Measurements from ENCODE around the gene AMBP.
A peak's percentile ranks its signal among the peaks of the same experiment; 100 is the strongest.
"Not testable (repeated sequence)": the region's sequence is repeated elsewhere in the genome, so short reads cannot be mapped to it uniquely, and the experiment has no call there.

AMBP gene

DNA sequence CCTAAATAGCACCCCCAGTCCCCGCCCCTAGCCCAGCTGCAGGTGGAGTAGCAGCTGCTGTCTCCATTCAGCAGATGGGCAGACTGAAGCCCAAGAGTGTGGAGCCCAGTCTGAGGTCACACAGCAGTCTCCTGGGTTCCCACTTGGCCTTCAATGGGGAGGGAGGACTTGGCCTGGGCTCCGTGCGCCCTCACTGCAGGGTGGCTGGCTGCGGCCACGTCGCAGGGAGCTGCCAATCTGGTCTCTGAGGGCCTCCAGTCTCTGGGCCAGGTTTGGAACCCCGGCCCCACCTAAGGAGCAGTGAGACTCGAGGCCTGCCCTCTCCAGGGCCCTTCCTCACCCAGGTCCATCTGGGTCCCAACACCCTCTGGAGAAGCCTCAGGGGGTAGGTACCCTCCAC, 13.6 kb upstream of the AMBP start:
- DNase-seq = no peak

DNA sequence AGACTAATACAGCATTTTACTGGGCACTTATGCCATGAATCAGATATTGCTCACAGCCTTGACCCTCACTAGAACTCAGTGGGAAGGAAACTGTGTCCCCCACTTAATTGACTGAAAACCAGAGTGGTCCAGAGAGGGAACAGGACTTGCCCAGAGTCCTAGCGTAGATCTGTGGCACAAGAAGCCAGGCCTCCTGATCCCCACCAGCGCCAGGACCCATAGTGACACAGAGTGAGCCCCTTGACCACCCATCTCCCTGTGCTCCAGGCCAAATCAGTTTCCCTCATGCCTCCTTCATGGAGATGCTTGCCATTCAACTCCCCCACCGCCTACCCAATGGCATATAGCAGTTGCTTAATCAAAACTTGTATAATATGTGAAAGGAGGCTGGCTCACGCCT, 12.7 kb upstream of the AMBP start:
- DNase-seq = no peak

DNA sequence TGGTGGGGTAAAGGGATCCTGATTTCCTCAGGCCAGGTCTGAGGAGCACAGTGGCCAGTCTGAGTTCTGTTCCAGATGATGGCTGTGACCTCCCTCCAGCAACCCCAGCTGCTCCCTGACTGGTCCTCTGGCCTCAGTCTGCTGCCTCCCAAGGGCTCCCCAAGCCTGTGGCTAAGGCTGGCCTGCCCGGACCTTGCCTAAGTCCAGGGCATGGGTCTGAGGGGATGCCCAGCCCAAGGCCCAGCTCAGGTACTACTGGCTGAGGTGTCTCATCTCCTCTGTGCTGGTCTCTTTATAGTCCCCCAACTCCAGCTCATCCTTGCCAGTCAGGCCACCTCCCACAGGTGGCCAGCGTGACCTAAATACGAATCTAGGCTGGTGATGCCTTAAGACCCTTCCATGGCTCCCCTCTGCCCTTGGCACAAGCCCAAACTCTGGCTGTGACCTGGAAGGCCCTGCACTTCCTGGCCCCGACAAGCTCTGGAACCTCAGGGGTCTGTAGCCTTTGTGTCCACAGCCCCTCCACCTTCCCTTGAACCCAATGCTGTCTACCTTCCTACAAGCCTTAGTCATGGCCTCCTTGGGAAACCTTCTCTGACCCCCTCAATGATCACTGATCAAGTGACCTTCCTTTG, 11.2 kb upstream of the AMBP start:
- DNase-seq = no peak

DNA sequence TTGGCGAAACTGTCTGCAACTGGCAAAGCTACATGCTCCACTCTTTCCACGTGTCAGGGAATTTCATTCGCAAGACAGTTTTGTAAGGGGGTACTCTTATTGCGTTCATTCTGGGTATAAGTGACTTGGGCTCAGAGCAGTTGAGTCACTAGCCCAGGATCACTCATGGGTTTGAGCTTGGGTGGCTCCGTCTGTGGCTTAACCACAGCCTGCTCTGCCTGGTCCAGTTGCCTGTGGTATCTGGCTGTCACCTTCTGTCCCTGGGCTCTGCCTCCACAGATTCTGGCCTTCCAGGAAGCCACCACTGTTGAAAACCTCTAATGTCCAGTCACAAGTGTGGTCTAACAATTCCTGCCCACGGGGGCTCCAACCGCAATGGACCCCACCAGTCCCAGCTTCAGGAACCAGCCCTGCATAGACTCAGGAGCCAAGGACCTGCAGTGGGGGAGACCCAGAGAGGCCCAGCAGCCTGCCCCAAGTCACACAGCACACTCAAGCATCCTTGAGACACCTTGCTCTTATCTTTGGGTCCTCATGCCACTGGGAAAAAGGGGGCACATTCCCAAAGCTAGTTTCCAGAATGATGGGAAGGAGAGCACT, 10.6 kb upstream of the AMBP start:
- DNase-seq = no peak

DNA sequence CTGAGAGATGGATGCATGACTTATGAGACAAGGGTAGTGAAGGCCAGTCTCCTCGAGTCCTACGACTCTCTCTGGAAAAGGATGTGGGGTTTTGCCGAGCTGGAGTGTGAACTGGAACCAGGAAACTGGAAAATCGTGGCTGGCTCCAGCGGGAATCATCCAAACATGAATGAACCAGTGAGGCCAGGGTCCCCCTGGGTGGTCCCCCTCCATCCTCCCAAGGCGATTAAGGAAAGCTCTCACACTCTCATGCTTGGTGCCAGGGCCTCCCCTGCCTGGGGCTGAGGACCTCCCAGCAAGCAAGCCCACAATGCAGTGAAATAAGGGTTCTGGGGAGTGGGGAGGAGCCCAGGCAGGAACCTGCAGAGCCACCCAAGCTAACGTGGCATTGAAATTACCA, 9.6 kb upstream of the AMBP start:
- no peak for DNase-seq

DNA sequence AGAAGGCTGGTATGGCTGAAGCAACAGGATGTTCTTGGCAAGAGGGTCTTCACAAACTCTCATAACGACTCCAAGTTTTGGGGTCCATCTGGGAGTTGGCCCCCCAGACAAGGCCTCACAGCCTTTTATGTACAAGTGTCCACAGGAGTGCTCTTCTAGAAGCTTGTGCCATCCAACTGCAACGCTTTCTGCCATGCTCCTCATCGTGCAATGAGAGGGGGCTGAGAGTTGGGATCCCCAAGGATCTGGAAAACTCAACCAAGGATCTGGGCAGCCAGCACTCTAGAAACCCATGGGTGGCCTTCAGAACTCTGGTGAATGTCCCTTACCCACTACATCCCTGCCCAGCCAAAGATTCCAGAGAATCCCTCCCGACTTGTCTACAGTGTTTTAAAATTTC, 8.5 kb upstream of the AMBP start:
- DNase-seq = no peak

DNA sequence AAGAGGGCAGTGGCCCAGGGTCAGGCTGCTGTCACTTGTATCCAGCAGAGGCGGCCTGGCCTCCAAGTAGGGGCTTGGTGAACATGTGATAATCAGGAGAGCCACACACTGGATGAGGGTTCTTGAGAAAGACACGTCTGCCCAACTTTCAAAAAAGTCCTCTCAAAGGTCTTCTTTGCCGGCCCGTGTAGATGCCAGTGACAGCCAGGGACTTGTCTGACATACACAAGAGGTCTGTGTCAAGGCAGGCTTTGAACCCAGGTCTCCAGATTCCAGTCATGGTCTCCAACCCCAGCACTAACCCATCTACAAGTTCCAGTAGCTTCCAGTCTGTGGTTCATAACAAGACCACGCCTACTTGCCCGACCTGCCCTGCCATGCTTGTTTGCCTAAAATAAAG, 7.9 kb upstream of the AMBP start:
- DNase-seq = no peak

DNA sequence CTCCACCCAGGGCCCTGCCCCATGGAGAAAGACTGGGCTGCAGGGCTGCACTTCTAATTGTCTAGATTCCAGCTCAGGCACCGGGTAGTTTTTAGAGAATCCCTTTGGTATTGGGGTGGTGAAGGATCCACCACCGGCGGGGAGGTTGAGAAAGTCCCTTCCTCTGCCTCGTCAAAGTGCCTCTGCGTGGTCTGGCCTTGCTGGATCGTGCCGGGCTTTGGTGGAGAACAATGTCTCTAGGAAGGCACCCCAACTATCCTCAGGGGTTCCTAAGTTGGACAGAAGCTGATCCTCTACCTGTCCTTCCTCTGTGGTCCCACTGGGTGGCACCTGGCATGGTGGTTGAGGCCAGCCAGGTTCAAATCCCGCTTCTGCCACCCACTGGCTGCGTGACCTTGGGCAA, 7.3 kb upstream of the AMBP start:
- DNase-seq = no peak

DNA sequence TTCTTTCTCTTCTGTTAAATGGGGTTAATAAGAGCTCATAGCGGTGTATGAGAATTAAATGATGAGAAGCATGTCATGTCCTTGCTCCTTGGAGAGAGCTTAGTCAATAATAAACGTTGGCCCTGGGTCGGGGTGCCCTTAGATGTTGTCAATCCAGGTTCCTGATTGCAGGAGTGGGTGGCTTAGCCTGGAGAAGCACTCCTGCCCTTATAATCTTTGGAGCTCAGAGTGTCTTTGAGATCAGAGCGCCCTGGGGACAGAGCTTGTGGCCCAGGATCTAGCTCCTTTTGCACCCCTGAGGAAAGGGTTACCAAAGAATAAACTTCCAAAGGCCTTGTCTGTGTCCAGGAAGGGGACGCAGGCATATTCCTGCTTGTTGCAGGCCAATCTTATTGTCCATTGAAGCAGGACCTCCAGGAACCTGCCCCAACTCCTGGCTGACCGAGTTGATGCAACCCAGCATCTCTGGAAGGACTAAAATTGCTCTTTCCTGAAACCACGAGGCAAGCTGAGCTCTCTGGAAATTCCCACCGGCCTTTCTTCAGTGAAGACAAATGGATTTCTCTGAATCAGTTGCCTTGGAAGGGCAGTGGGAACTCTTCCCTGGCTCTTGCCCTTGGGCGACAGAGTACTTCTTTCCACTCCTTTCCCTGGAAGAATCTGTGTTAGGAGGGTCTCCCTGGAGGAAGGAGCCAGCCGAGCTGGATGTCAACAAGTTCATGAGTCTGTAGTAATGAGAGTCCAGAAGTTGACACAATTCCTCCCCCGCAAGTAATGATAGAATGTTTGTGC, 6.4 kb upstream of the AMBP start:
- DNase-seq = no peak

DNA sequence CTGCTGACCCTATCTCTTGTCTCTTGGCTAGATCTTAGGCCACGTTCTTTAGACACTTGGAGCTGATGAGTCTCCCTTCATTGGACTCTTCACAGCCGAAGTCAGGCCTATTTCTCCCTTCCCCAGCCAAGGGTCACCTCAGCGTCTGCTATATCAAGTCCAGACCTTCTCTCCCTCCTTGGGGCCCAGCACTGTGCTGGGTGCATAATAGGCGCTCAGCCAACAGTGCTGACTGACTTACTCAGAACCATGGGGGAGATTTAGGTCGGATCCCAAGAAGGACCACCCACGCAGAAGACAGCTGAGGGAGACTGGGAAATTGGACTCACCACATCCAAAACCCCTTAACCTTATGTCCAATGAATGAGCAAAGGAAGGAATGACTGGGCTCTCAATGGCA, 5.6 kb upstream of the AMBP start:
- DNase-seq = no peak

DNA sequence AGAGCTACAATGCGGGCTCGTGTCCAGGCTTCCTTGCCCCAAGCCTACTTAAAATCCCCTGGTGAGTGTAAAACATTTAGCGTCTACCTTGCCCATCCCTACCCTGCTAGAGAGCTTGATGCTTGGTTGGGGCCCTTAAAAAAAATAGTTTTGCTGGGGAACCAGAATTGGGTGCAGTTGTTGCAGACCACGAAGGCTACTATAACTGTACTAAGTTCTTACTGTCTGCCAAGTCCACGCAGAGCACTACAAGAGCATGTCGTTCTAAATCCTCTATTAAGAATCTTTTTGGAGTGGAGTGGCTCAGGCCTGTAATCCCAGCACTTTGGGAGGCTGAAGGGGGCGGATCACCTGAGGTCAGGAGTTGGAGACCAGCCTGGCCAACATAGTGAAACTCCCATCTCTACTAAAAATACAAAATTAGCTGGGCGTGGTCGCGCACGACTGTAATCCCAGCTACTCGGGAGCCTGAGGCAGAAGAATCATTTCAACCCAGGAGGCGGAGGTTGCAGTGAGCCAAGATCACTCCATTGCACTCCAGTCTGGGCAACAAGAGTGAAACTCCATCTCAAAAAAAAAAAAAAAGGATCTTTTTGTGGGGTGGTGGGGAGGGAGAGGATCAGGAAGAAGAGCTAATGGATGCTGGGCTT, 4.8 kb upstream of the AMBP start:
- DNase-seq = not testable (repeated sequence)

DNA sequence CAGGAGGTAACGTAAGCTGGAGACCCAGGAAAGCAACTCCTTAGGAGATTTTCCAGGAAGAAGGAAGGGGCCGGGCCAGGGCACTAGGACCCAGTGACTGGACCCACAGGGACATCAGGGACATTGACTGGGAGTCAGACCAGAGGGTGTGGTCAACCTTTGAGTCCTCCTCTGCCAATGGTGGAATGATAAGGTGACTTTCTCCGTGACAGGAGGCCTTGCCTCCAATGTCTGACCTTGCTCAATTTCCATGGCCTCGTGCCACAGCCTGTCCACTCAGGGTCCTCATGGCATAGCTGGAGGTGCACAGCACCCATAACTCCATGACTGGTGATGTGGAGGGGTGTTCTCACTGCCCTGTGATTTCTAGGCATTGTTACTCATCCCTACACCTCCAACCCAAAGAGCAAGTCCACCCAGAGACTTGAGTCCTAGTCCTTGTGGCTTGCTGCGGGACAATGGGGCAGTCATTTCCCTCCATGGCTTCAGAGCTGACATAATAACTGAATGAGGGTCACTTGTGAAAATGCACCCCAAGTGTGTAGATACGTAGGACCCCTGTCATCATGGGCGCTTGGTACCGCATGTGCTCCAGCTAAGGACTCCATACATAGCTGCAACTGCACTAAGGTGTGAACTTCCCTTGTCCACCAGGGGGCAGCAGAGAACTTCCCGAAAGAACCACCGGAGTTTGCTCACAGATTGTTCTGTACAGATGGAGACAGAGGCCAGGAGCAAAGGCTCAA, 4.1 kb upstream of the AMBP start:
- peak; percentile 89 for DNase-seq

DNA sequence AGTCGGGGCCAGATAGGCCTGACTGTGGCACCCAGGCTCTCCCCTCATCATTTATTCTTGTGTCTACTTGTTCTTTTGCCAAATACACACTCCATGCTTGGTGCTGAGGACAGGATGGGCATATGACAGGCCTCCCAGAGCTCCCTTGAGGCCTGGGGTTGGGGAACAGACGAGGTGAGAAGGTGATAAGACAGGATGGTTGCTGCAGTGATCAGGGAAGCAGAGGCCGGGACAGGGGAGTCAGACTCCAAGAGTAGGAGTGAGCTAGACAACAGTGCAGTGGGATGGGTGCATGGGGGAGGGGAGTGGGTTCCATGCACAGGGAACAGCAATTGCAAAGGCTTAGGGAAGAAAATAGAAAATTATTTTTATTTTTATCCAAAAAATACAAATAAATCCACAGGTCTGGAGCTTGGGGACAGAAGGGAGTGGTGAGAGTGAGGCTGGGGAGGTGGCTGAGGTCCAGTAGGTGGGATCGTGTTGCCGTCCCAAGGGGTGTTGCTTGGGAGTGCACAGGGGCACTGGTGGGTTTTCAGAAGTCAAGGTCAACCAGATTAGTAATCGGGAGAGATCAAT, 3.4 kb upstream of the AMBP start:
- no peak for DNase-seq

DNA sequence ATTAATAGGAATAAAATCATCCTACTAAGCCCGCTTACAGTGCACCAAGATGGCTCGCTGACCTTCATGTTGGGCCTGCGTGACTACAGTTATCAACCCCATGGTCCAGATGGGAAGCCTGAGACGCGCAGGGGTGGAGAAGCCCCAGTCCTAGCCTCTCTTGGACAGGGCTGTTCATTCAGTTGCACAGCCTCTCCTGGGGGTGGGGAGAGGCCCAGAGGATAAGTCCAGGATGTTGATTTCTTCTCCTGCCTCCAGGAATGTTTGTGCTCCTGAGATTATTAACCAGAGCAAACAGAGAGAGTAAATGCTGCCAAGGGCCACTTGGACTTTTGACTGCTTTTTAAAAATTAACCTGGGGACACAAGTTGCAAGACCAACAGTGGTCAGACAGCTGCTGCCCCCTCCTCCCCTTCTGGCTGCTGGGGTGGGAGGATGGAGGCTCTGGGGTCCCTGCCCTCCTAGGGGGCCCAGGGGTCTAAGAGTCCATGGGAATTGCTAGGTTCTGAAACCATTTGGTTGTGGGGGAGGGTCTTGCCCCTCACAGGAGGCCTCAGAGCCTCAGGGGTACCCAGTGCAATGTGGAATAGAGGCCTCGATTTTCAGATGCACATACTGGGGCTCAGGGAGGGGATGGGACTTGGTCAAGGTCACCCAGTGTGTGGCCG, 2.8 kb upstream of the AMBP start:
- no peak for DNase-seq

DNA sequence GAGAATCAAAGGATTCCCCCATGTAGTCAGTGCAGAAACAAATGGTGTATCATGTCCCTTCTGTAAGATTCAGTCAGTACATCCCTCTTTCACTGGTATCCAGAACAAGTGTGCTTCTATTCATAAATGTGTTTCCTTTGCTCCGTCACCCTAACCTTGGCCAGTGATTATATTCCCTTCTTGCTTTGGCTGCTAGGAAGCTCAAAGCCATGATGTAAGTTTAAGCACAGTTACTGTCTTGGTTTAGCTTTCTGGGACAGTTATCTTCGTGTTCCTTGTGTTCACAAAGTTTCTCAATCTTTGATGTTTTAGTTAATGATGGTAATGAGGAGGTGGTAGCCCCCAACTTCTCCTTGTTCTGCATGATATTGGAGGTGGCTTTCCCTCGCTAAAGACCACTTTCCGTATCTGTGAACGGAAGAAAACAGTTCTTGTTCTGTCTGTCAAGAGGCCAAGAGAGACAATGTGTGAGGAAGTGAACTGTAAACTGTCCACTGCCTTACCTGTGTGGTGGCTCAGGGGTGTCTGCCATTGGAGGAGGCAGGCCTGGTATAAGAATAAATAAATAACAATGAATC, 2.2 kb upstream of the AMBP start:
- DNase-seq = no peak

DNA sequence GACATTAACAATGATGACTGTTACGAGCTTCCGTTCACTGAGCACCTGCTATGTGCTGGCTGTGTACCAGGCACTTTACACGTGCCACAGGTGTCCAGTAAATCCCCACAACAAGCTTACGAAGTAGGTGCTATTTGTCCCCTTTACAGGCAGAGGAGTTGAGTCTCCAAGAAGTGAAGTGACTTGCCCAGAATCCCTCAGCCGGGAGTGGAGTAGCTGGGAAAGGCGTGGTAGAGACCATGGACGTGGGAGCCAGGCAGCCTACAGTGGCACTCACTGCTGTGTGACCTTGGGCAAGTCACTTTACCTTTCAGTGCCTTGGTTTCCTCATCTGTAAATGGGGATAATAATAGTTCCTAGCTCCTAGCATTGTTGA, 669 bp upstream of the AMBP start:
- DNase-seq = no peak

DNA sequence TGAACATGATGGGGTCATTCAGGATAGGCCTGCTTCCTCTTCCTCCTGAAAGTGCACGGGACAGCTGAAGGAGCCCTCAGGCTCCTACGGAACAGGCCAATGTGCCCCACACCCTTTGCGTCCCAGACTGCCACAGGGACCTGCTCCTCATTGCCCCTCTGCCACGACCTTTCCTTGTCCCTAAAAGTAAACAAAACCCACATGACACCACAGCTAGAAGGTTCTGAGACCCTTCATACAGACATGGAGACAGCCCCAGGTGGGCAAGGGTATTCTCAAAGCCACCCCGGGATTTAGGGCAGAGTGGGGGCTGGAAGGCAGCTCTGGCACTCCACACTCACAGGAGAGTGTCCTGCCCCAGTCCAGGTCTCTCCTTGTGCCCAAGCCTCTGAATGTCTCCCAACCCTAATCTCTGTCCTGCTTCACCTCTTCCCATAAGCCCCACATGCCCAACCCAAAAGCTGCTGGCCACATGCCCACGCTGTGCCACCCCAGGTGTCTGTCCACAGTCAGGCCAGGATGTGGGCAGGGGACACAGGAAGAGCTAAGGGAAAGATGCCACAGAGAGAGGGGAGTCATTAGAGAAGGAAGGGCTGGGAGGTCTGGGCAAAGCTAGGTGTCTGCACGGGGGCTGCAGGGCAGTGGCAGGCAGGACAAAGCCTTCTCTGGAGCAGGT, 800 bp downstream of the AMBP start:
- no peak for DNase-seq

DNA sequence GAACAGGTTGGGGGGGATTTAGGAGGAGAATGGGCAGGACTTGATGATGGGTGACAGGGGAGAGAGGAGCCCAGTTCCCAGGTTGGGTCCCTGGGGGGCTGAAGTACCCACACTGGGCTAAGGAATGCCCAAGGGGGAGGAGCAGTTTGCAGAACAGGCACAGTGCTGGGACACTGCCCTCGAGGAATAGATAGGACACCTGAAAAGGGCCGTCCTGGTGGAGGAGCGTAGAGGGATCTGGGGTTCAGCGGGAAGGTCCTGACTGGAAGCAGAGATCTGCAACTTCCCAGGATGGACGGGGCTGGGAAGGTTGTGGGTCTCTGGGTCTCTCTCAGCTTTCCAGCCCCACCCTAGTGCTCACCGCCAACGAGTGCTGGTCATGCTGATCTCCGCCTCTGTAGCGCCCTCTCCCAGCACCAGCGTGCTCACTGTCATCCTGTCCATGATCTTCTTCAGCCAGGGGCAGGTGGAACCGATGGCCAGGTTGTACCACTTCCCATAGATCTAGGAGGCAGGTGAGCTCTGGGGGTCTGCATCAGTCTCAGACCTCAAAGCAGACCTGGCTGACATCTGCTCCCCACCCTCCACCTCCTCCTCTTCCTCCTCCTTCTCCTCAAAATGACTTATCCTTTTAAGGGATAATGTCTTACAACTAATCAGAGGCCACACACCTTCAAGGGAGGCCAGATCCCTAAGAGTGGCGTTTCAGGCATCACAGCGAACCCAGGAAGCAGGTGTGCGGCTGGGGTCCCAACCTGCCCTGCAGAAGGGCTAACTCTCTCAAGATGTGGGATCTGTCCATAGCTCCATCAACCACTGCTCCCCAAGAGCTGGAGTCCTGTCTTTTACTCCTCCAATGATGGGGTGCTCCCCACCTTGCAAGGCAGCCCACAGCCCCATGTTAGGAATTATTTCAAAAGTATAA, 1.6 kb downstream of the AMBP start:
- no peak for DNase-seq

DNA sequence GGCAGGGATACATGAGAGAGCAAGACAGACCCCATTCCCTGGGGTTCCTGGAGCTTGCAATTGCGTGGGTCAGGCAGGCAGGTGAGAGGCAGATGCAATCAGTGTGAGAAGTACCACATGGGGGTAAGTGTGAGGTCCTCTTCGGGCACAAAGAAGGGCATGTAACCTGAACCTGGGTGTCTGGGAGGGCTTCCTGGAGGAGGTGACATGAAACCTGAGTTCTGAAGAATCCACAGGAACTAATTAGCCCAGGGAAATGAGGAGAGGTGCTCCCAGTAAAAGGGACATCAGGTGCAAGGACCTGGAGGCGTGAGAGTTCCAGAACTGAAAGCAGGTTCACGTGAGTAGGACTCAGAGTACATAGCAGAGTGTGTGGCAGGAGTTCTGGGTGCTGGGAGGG, 2.5 kb downstream of the AMBP start:
- DNase-seq = no peak

Measured in NCI-H2171 treated with DMSO at 0.1 percent for 48 hours (cell line).